ENCODE data around the gene SLC39A11. TPM values are rescaled to one million over a fixed set of nuclear protein-coding genes. Genes with fewer than 3 reads are reported as not detected.
"Not testable (repeated sequence)": the region's sequence is repeated elsewhere in the genome, so short reads cannot be mapped to it uniquely, and the experiment has no call there.

Gene SLC39A11
- total RNA-seq, 1 experiment from 2014 or later: 18.6 TPM

DNA sequence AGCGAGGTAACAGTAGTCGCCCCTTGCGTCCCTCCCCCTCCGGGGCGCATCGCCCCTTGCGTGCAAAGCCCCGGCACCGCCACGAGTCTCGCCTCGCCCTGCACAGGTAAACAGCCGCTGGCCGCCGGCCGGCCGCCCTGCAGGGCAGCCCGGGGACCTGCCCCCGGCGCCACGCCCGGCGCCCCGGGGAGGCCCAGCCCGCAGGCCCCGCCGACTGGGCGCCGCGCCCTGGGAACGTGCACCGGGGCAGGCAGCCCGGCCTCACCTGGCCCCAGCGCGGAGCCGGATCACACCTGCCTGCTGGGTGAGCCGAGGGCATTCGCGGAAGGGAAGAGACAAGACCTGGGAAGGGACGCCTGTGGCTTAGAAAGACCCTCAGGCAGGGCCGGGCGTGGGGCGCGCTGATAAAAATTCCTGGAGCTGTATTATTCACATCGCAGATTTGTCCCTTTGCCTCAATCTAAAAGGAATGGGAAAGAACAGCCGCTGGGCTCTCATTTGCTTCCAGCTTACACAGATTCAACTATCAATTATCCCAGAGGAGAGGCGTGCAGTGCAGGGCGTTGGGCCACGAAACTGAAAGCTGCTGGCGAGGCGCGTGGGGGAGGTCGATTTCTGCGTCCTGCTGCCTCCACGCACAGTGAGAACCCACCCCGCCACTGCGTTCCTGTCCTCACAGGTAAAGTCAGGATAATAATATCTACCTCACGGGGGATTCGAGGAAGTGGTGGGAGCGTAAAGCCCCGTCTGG is 451.9 kb downstream of the SLC39A11 start:
- CTCF ChIA-PET: no interaction called here
- H3K27ac ChIP-seq (ENCODE audit: low read depth, low read length, poor library complexity, severe bottlenecking): no peak overlapping the region
- H3K9me3 ChIP-seq (ENCODE audit: low read depth, low read length, poor library complexity, severe bottlenecking): no peaks in the 10 kb centered on the region
- no peak for DNase-seq (ENCODE audit: low spot score)
- H3K36me3 ChIP-seq (ENCODE audit: insufficient read depth, low read length, poor library complexity, severe bottlenecking): no peaks in the 10 kb centered on the region
- no peaks in the 10 kb centered on the region for H3K27me3 ChIP-seq (replicated peaks; ENCODE audit: insufficient read depth, low read depth, low read length, poor library complexity)
- BruUV-seq (replicated peaks): no TSS peak
- TF ChIP-seq EZH2 (IDR thresholded peaks at IDR 0.05; ENCODE audit: borderline replicate concordance, low read depth, low read length, poor library complexity, severe bottlenecking) (no peak), CTCF (conservative IDR thresholded peaks at IDR 0.05; ENCODE audit: low read depth, low read length) (no peak)
- POLR2A ChIA-PET (ENCODE audit: low non-redundant PET): no interaction called here
- intact Hi-C loops (cut with micrococcal nuclease; ENCODE audit: unreplicated experiment): no loop called here
- no peaks in the 10 kb centered on the region for H3K4me1 ChIP-seq (ENCODE audit: insufficient read depth, low read length, poor library complexity, severe bottlenecking)
- H3K4me3 ChIP-seq (ENCODE audit: low read depth, low read length, poor library complexity, severe bottlenecking): no peak overlapping the region

DNA sequence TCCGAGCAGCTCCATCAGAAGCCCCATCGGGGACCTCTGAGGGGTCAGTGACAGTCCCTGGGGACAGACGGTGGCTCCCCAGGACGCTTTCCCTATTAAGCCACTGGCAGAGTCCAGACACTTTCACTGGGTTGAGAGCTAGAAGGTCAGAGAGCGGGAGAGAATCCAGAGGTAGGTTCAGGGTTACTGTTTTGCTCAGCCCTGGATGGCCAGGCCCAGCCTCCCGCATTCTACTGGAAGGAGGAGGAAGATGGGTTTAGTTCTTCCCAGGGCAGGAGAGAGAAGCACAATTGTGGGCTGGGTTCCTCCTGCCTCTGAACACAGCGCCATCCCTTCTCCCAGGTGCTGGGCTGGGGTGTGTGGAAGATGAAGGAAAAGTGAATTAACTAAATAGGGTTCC is 452.8 kb downstream of the SLC39A11 start:
- Histone ChIP-seq H3K27me3 (replicated peaks; ENCODE audit: insufficient read depth, low read depth, low read length, poor library complexity) (no peaks in the 10 kb centered on the region), H3K27ac (ENCODE audit: low read depth, low read length, poor library complexity, severe bottlenecking) (no peak overlapping the region), H3K9me3 (ENCODE audit: low read depth, low read length, poor library complexity, severe bottlenecking) (no peaks in the 10 kb centered on the region), H3K4me3 (ENCODE audit: low read depth, low read length, poor library complexity, severe bottlenecking) (no peak overlapping the region), H3K36me3 (ENCODE audit: insufficient read depth, low read length, poor library complexity, severe bottlenecking) (no peaks in the 10 kb centered on the region), H3K4me1 (ENCODE audit: insufficient read depth, low read length, poor library complexity, severe bottlenecking) (no peaks in the 10 kb centered on the region)
- CTCF ChIA-PET: no interaction called here
- BruUV-seq (replicated peaks): no TSS peak
- TF ChIP-seq EZH2 (IDR thresholded peaks at IDR 0.05; ENCODE audit: borderline replicate concordance, low read depth, low read length, poor library complexity, severe bottlenecking) (no peak), CTCF (conservative IDR thresholded peaks at IDR 0.05; ENCODE audit: low read depth, low read length) (no peak)
- no peak for DNase-seq (ENCODE audit: low spot score)
- POLR2A ChIA-PET (ENCODE audit: low non-redundant PET): no interaction called here
- intact Hi-C loops (cut with micrococcal nuclease; ENCODE audit: unreplicated experiment): no loop called here

GRCh38 chr17:72638932-72639331 is 453.6 kb downstream of the SLC39A11 start:
- H3K36me3 ChIP-seq (ENCODE audit: insufficient read depth, low read length, poor library complexity, severe bottlenecking); H3K4me3 ChIP-seq (ENCODE audit: low read depth, low read length, poor library complexity, severe bottlenecking); intact Hi-C loops (cut with micrococcal nuclease; ENCODE audit: unreplicated experiment); CTCF ChIA-PET; H3K27me3 ChIP-seq (replicated peaks; ENCODE audit: insufficient read depth, low read depth, low read length, poor library complexity); H3K4me1 ChIP-seq (ENCODE audit: insufficient read depth, low read length, poor library complexity, severe bottlenecking); H3K9me3 ChIP-seq (ENCODE audit: low read depth, low read length, poor library complexity, severe bottlenecking); POLR2A ChIA-PET (ENCODE audit: low non-redundant PET); DNase-seq (ENCODE audit: low spot score); H3K27ac ChIP-seq (ENCODE audit: low read depth, low read length, poor library complexity, severe bottlenecking); BruUV-seq (replicated peaks): not testable (repeated sequence)

DNA sequence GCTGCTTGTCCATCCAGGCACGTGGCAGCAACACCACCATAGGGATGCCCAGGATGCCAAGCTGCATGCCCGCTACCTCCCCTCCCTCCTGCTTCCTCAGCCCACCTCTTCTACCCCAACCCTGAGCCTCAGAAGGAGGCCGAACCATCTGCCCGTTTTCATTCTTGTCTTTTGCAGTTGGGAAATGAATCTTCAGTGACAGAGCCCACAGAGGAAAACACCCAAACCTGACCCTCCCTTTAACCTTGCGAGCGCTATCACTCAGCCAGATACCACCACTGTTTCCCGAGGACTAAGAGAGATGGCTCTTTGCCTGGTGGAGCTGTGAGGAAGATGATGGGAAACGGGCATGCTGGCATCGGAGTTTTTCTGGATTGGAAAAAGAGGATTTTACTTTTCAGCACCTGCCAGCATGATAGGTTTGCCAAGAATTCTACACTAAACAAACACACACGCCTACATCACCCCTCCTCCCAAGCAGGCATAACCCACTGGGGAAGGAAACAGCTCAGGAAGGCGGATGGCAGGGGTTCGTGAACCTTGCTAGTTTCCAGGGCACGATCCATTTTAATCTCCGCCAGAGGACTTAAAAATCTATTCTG is 457.4 kb downstream of the SLC39A11 start:
- intact Hi-C loops (cut with micrococcal nuclease; ENCODE audit: unreplicated experiment): no loop called here
- TF ChIP-seq EZH2 (IDR thresholded peaks at IDR 0.05; ENCODE audit: borderline replicate concordance, low read depth, low read length, poor library complexity, severe bottlenecking): no peak
- no peak for TF ChIP-seq CTCF (conservative IDR thresholded peaks at IDR 0.05; ENCODE audit: low read depth, low read length)
- Histone ChIP-seq H3K36me3 (ENCODE audit: insufficient read depth, low read length, poor library complexity, severe bottlenecking) (no peaks in the 10 kb centered on the region), H3K27me3 (replicated peaks; ENCODE audit: insufficient read depth, low read depth, low read length, poor library complexity) (no peaks in the 10 kb centered on the region), H3K27ac (ENCODE audit: low read depth, low read length, poor library complexity, severe bottlenecking) (no peak overlapping the region), H3K9me3 (ENCODE audit: low read depth, low read length, poor library complexity, severe bottlenecking) (no peaks in the 10 kb centered on the region), H3K4me3 (ENCODE audit: low read depth, low read length, poor library complexity, severe bottlenecking) (no peak overlapping the region), H3K4me1 (ENCODE audit: insufficient read depth, low read length, poor library complexity, severe bottlenecking) (no peaks in the 10 kb centered on the region)
- ChIA-PET POLR2A (ENCODE audit: low non-redundant PET) (no interaction called here), CTCF (no interaction called here)
- DNase-seq (ENCODE audit: low spot score): no peak
- BruUV-seq (replicated peaks): no TSS peak
